Posterior cingulate gyrus (tissue), 11 donors: ENCODE measurements around the gene CSNK1A1L.
A peak's percentile ranks its signal among the peaks of the same experiment; 100 is the strongest.

Source experiments
- DNase-seq, 10 donors: peaks; one replicate each; pipeline versions ENCODE4 v3.0.0 to v3.0.0-alpha.2; 2020 to 2021; ENCODE audit warnings: mixed read lengths in 3 of 10
- intact Hi-C: fragments of 100-400 bp; cut with DNase I; formaldehyde crosslinking; loops from one replicate; pipeline ENCODE4 v1.15.1; 2023

Gene CSNK1A1L

GRCh38 chr13:37107868-37108267, 2.4 kb upstream of the CSNK1A1L start:
- no peak for DNase-seq
- intact Hi-C loops = no loop called here

DNA sequence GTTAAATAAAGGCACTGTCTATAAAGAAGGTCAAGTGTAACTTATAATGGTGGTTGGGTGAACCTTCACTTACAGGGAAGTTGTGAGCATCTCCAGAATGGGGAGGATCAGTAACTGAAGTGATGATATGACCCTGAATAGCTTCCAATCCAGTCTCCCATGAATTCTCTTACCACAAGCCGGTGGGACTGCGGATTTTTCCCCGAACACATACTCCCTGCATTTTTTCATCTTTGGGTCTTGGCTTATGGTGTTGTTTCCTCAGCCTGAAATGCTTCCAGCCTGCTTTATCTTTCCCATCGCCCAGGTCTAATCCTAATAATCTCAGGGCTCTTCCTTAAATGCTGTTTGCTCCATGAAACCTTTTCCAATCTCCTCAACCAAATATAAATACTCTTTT, 2.0 kb upstream of the CSNK1A1L start:
- no peak for DNase-seq
- intact Hi-C loops = no loop called here

- intact Hi-C loops = no loop called here
These were observed 1.2 kb upstream of the CSNK1A1L start for GRCh38 chr13:37106642-37107041.

GRCh38 chr13:37102896-37103295, 2.6 kb downstream of the CSNK1A1L start:
- DNase-seq = no peak
- intact Hi-C loops = no loop called here

More at GRCh38 chr13:37106642-37107041, 1.2 kb upstream of the CSNK1A1L start:
- no peak for DNase-seq

DNA sequence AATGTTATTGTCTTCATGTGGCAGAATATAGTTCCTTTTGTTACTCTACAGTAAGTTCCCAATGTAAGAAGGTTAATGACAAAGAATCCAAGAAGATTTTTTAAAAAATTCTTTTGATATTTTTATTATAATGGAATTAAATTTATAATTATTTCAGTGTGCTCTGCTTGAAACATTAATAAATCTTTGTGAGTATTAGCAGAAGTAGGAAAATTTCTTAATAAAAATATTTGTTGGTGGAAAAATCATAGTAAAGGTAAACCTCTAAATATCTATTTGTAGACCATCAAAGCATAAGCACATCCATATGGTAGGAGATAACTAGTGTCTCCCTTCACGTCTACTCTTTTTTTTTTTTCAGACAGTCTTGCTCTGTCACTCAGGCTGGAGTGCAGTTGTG, 4.3 kb downstream of the CSNK1A1L start:
- no peak for DNase-seq
- intact Hi-C loops = no loop called here

GRCh38 chr13:37100731-37101130, 4.7 kb downstream of the CSNK1A1L start:
- DNase-seq = no peak
- intact Hi-C loops = no loop called here

- DNase-seq = no peak
- intact Hi-C loops = no loop called here
These were observed 8.4 kb downstream of the CSNK1A1L start for GRCh38 chr13:37097076-37097475.

DNA sequence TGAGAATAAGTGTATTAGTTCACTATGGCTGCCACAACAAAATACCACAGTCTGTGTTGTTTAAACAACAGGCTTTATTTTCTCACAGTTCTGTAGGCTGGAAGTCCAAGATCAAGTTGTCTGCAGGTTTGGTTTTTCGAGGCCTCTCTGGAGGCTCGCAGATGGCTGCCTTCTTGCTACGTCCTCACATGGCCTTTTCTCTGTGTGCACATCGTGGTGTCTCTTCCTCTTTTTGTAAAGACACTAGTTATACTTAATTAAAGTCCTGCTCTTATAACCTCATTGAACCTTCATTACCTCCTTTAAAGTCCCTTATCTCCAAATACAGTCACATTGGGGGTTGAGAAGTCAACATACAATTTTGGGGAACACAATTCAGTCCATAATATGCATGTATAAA, 10.6 kb downstream of the CSNK1A1L start:
- intact Hi-C loops = no loop called here

GRCh38 chr13:37094099-37094498, 11.4 kb downstream of the CSNK1A1L start:
- intact Hi-C loops = no loop called here
- DNase-seq = no peak

More for the DNA sequence above, 10.6 kb downstream of the CSNK1A1L start:
- DNase-seq = no peak

DNA sequence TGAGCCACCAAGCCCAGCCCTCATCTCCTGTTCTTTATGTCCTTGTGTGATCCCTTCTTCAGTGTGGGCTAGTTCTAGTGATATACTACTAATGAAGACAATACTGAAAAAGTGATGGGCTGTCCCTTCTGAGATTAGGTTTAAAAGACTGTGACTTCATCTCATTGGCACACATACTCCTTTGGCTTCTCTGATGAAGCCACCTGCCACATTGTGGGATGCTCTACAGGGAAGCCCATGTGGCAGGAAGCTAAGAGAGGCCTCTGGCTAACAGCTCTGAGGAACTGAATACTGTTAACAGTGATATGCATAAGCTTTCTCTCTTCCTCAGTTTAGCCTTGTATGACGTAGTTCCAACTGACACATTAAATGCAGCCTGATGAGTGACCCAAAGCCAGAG, 13.6 kb downstream of the CSNK1A1L start:
- intact Hi-C loops = no loop called here

DNA sequence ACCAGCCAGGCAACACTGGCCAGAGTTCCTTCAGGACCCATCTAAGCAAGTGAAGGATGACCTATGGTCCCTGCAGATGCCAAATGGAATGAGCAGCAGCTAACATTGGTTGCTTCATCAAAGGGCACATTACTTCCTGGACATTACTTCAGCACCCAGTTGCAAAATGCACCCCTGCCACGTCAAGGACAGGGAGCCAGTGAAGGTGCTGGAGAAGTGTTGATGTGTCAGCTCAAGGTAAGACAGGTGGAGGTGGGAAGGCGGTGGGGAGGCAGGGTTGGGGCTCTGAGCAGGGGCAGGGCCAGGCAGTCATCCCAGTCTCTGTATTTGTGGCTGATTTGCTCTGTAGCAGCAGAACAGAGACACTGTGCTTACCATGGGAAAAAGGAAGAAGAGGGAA, 14.6 kb downstream of the CSNK1A1L start:
- intact Hi-C loops = no loop called here
- DNase-seq = no peak

More for the DNA sequence above, 13.6 kb downstream of the CSNK1A1L start:
- no peak for DNase-seq

DNA sequence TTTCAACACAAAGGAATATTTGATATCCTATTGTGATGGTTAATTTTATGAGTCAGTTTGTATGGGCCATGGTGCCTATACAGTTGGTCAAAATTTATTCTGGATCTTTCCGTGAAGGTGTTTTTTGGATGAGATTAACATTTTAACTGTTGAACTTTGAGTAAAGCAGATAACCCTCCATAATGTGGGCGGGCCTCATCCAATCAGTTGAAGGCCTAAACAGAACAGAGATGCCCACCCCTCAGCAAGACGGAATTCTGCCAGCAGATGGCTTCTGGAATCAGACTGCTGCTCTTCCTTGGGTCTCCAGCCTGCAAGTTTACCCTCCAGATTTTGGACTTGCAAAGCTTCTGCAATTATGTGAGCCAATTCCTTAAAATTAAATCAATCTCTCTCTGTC, 16.0 kb downstream of the CSNK1A1L start:
- intact Hi-C loops = no loop called here
- DNase-seq = no peak

DNA sequence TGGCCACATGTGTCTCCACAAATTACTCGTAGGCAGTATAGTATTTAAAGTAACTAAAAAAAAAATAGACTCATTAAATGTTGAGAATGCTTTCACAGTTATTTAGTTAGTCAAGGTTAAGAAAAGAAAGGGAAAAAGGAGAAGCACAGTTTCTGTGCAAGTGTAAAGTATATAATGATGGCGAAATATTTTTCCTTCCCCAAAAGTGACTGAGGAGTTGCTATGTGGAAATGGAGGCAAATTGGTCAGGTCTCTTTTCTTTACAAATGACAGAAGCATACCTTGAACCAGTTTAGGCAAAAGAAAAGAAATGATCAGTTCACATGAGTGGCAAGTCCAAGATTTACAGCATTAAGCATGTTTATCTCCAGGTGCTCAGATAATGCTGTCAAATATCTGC, 18.0 kb downstream of the CSNK1A1L start:
- intact Hi-C loops = no loop called here
- no peak for DNase-seq

DNA sequence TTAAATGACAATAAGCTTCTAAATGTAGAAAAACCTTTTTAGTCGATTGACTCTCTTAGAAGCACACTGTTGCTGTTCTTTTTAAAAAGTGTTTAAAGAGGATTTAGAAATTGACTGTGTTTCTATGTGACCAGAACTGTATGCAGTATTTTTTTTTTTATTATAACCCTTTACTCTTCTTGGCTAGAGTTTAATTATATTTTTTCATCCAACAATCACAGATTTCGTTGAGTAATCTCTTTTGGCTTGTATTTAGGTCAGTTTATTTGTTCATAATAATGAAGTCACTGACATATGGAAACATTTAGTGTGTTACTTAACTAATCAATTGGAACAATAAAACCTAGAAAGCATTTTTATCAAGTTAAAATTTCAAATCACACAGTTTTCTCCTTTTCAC, 19.9 kb downstream of the CSNK1A1L start:
- intact Hi-C loops = no loop called here
- DNase-seq = no peak

DNA sequence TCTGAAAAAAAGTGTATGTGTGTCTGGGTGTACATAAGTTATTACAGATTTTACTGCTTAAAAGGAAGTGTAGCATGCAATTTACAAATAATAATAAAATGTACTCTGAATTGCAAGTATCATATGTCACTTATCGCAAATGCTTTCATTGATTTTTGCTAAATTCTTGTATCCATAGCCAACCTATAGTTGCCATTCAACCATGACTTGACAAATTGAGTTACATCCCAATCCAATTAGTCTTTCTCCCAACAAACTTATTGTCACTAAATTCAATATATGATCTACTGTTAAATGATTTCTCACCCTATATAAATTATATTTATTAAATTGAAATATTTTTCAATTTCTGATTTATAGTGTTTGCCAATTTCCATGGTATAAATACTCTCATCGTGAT, 28.6 kb downstream of the CSNK1A1L start:
- DNase-seq = no peak
- intact Hi-C loops = no loop called here

GRCh38 chr13:37075164-37075563, 30.3 kb downstream of the CSNK1A1L start:
- no peak for DNase-seq
- intact Hi-C loops = no loop called here

- intact Hi-C loops = no loop called here
- DNase-seq = no peak
These were observed 30.8 kb downstream of the CSNK1A1L start for GRCh38 chr13:37074703-37075102.

GRCh38 chr13:37072024-37072423, 33.4 kb downstream of the CSNK1A1L start:
- intact Hi-C loops = no loop called here
- no peak for DNase-seq

DNA sequence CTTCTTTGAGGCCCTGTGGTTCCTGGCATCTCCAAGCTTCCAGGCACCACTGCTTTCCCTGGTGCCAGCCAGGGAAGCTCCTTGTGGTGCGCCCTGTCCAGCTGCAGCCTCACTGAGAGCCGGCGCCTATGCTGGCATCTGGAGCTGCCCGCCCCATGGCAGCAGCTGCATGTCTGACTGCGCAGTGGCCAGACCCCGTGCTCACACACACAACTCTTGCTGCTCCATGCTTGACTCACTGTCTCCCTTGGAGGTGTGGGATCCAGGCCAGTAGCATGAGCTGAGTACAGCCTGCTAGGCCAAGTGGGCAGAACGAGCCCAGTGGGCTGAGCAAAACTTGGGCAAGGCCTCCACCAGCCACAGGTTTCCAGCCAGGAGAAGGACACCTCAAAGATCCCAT, 34.5 kb downstream of the CSNK1A1L start:
- intact Hi-C loops = no loop called here

GRCh38 chr13:37070145-37070695, 35.2 kb downstream of the CSNK1A1L start:
- intact Hi-C loops = no loop called here
- no peak for DNase-seq

More for the DNA sequence above, 34.5 kb downstream of the CSNK1A1L start:
- peak in 2 of 10 donors; percentile 67 to 74 for DNase-seq

GRCh38 chr13:37069597-37070103, 35.8 kb downstream of the CSNK1A1L start:
- intact Hi-C loops = no loop called here
- DNase-seq = peak in 1 of 10 donors; percentile 86

GRCh38 chr13:37068962-37069361, 36.5 kb downstream of the CSNK1A1L start:
- DNase-seq = no peak
- intact Hi-C loops = no loop called here

GRCh38 chr13:37067874-37068273, 37.6 kb downstream of the CSNK1A1L start:
- DNase-seq = no peak

More at GRCh38 chr13:37067874-37068273, 37.6 kb downstream of the CSNK1A1L start:
- intact Hi-C loops = no loop called here
